OCI-LY7 (cell line): Measurements from ENCODE around the gene POGK.

Experiments used
- CTCF ChIP-seq: fragments of 200-600 bp; sonication (generic); conservative IDR thresholded peaks from 2 replicates; pipeline ENCODE4 v1.5.1; 2014; ENCODE audit warnings: mild to moderate bottlenecking, antibody characterized with exemption, low read length, moderate library complexity, mixed read lengths
- EZH2phosphoT487 ChIP-seq: fragments of 200-600 bp; sonication (generic); IDR thresholded peaks from 2 replicates; pipeline ENCODE4 v1.6.1; 2018; ENCODE audit warnings: low read depth, borderline replicate concordance, mild to moderate bottlenecking, mixed run types, antibody characterized with exemption, low read length, moderate library complexity, mixed read lengths

GRCh38 chr1:166876540-166876838 is 37.2 kb downstream of the POGK start:
- TF ChIP-seq CTCF (peak; percentile 60; the same call in 1 of the 2 replicates), EZH2phosphoT487 (no peak)
